HG02623 (cell line): ENCODE results near the gene GSPT1.
"Not testable (repeated sequence)": the region's sequence is repeated elsewhere in the genome, so short reads cannot be mapped to it uniquely, and the experiment has no call there.

Source experiments
- ATAC-seq: cut with Tn5 transposase; IDR thresholded peaks from one replicate; pipeline ENCODE4 v1.9.1; 2021; ENCODE audit warnings: moderate library complexity; ENCODE audit not compliant: unreplicated experiment

Gene GSPT1

DNA sequence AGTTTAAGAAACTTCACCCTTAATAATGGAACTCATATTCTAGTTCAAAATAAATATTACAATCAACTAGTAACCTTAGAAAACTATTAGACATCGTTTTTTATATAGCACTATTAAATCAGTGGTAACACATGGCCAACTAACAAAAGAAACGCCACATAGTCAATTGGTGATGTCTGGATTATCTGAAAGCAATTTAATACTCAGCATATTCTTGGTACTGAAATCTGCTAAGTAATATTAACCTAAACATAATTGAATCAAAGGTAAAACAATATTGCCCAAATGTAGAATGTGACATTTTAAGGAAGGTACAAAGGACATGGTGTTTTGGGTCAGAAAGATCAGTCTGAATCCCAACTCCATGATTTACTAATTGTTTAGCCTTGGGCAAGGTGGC is 53.3 kb downstream of the GSPT1 start:
- ATAC-seq = no peak

DNA sequence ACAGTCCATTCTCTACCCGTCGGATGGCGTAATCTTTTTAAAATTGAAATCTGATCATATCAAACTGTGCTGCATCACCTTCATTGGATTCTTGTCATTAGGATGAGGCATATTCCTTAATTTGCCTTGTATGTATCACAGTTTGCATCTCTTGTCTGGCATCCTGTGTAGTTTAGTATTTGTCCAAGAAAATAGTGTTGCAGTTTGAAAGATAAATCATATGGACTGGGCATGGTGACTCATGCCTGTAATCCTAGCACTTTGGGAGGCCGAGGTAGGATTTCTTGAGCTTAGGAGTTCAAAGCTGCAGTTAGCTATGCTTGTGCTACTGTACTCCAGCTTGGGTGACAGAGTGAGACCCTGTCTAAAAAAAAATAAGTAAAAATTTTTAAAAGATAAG is 58.6 kb downstream of the GSPT1 start:
- no peak for ATAC-seq

DNA sequence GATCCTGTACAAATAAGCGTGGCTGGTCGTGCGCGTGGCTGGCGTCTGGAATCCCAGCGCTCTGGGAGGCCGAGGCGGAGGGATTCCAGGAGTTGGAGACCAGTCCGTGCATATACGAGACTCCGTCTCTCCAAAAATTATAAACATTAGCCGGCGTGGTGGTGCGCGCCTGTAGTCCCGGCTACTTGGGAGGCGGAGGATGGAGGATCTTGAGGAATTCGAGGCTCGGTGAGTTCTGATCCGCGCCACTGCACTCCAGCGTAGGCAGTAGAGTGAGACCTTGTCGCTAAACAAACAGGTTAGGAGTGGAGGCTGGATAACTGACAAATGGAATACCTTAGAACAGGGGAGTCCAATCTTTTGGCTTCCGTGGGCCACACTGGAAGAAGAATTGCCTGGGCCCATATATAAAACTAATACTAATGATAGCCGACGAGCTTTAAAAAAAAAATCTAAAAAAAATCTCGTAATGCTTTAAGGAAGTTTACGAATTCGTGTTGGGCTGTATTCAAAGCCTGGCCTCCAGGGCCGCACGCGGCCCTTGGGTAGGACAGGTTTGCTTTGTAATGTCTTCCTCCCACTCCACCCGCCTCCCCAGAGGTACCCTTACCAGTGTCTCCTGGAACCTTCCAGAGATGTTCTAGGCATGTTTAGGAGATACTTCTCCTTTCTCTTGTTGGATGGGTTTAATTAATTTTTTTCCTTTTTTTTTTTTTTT is 63.5 kb downstream of the GSPT1 start:
- ATAC-seq = no peak

DNA sequence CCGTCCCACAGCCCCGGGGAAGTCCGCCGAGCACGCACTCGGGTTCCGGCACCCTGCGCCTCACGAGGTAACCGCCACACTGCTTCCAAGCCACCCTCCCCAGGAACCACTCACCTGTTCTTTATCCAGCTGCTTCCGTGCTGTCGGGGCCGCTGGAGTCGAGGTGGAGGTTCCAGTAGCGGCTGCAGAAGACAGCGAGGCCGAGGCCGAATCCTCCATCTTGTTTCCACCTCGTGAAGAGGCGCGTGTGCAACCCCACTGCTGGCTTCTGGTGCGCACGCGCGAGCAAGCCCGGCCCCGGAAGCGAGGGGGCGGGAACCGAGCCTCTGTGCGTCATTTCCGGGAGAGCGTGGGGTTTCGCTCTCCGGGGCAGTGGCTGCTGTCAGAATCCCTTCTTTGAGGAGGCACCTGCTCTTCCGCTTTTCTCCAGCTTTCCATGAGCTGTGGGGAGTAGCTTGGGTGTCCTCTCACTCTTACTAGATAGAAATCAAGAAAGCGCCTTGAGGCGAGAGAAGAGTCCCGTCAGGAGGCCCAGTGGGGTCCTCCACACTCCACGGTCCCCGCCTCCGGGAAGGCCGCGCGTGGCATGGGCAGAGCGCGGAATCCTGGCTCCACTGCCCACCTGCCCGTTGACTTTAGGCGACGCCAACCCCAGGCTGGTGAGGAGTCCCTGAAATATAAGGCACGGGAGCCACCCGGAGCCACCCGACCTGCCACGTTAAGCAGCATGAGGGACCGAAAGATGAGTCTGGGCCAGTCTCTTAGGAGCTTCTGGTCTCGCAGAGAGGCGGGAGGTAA is 64.3 kb downstream of the GSPT1 start, which contains the start of gene RSL1D1:
Gene RSL1D1 (minus strand): TSS at position 249 of the 798 bp plus-strand sequence. CDS start 30 bp downstream, at position 219.
- ATAC-seq = peak; percentile 80

DNA sequence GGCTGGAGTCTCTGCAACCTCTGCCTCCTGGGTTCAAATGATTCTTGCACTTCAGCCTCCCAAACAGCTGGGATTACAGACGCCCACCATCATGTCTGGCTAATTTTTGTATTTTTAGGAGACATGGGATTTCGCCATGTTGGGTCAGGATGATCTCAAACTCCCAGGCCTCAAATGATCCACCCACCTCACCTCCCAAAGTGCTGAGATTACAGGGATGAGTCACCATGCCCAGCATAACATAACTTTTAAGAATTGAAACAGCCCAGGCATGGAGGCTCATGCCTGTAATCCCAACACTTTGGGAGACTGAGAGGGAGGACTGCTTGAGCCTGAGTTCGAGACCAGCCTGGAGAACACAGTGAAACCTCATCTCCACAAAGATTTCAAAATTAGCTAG is 66.9 kb downstream of the GSPT1 start:
- no peak for ATAC-seq

DNA sequence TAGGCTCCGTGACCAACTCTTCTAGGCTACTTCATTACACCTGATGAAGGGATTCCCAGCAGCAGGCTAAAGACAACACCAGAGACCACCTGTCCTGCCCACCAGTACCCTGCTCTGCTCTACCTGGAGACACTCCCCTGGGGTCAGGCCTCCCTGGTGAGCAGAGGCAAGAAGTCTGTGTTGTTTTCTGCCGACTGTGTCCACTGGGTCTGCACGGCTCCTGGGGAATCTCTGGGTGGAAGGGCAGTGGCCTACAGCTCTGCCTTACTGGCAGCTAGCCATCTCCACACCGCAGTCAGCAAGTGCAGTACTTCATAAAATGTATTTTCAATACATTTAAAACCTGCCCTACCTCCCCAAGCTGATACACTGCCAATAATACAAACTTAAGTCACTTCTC is 71.3 kb downstream of the GSPT1 start:
- no peak for ATAC-seq

DNA sequence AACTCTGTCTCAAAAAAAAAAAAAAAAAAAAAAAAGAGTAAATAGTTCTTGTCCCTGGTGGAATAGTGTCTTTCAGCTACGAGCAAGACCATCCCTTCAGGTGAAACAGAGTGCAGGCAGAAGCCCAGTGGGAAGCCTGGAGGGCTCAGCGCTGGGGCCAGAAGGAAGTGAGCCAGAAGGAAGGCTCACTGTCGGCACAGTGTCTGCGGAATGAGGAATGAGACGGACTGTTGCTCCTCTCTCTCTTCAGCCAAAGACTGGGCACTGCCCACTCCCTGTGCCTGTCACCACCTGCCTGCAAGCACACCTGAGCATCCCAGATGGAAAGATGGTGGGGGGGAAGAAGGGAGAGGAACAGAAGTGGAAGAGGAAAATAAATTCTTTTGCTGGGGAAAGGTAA is 71.9 kb downstream of the GSPT1 start:
- no peak for ATAC-seq

DNA sequence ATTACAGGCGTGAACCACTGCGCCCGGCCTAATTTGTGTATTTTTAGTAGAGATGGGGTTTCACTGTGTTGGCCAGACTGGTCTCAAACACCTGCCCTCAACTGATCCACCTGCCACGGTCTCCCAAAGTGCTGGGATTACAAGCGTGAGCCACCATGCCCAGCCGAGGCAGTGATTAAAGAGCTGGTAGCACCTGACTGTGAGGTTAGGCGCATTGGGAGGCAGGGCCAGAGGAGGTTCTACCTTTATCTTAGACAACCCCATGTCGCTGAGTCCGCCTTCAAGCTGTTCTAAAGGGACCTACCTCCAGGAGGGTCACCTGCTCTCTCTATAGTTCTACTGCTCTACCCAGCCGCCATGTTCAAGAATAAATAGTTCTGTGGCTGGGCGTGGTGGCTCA is 72.5 kb downstream of the GSPT1 start:
- ATAC-seq = no peak

DNA sequence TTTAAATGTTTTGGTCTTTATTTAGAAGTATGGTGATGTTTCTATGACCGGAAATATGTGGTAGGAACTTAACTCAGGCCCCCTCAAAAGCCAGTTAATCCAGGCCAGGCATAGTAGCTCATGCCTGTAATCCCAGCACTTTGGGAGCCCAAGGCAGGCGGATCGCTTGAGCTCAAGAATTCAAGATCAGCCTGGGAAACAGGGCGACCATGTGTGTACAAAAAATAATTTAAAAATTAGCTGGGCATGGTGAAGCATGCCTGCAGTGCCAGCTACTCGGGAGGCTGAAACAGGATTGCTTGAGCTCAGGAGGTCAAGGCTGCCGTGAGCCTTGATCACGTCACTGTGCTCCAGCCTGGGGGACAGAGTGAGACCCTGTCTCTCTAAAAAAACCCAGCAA is 74.7 kb downstream of the GSPT1 start:
- ATAC-seq = no peak

DNA sequence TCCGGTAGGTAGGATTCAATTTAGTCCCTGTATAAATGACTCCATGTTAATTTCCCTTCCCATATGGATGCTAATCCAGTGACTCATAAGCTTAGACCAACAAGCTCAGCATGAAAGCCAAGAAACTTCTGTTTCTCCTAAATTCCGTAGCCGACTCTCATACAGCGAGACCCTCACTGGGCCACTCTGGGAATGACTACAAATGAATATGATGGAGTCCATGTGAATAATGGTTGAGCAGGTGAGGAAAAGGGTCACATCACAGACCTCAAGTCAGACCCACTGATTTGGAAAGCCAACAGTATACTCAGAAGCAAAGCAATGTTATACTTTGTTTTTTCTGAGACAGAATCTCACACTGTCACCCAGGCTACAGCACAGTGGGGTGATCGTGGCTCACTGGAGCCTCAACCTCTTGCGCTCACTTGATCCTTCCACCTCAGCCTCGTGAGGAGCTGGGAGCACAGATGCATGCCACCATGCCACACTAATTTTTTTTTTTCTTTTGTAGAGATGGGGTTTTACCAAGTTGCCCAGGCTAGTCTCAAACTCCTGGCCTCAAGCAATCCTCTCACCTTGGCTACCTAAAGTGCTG is 79.0 kb downstream of the GSPT1 start:
- no peak for ATAC-seq

DNA sequence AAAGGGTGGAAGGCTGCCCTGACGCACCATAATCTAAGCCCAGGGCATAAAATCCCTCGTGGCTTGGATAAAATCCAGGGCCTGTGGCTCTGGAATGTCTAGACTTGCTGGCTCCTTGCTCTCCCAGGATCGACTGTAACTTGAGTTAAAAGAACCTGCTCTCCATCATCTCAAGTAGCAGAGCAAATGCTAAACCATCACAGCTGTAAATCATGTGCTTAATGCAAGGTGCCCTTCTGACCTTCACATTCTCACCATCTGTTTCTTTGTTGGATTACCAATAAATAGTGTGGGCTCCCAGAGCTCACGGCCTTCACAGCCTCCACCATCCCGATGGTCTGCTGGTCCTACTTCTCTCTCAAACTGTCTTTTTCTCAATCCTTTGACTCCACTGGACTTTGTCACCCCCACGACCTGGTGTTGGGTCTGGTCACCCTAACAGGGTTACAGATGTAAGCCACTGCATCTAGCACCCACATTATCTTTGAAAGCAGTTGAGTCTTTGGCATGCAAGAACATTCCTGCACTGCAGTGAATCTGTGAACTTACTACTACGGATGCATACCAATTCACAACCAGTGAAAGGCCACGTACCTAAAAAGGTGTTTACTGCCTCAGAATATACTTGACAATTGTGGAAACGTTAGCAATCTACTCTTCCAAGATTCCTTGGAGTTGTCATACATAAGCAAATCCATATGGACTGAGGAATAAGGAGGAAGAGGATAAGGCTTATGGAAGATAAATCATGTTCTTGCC is 79.7 kb downstream of the GSPT1 start:
- no peak for ATAC-seq

DNA sequence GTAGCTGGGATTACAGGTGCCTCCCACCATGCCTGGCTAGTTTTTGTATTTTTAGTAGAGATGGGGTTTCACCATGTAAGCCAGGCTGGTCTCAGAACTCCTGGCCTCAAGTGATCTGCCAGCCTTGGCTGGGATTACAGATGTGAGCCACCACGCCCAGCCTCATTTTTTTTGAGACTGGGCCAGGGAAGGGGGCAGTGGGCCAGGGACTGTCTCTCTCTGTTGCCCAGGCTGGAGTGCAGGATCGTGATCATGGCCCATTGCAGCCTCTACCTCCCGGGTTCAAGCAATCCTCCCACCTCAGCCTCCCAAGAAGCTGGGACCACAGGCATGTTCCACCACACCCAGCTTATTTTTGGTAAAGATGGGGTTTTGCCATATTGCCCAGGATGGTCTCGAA is 80.4 kb downstream of the GSPT1 start:
- ATAC-seq = no peak

DNA sequence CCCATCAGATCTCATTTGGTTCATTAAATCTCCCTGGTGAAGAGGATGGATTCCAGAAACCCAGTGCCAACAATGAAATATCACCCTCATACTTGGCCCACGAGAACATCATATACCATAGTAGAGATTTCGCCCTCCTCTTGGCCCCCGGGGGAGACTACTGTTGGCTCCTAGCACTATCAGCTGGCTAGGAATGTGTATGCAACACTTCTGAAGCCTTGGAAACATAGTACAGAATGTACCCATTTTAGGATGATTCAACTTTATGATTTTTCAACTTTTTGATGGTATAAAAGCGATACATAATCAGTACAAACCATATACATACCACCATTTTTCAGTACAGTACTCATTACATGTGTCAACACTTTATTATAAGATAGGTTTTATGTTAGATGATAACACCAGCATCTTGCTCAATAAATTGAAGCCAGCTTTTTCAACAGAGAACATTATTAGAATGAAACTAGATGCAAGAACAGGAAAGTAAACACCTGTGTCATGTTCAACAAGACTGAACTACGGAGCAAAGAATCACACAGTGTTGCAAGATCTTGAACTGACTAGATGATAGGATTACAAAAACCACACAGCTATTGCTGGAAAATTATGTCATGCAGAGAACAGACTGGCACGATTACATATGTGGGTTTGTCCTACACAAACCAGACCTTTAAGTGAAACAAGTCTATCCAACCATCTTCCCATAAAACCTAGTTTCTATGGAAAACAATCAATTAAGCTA is 81.6 kb downstream of the GSPT1 start:
- ATAC-seq = no peak

DNA sequence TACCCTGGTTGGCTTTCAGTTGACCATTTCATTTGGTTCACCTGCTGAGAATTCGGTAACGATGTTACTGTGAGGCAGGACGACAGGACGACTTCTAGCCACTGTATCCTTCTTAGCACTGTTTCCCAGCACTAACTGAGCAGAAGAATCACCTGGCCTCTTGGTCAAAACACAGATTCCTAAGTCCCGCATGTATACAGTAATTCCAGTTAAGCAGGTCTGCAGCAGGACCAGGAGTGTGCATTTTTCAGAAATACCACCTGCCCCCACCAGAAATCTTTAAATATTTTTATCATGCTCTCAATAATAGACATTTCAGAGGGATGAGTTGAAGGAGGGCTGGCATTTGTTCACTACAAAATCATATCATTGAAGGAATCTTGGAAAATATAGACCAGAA is 87.1 kb downstream of the GSPT1 start:
- ATAC-seq = no peak

DNA sequence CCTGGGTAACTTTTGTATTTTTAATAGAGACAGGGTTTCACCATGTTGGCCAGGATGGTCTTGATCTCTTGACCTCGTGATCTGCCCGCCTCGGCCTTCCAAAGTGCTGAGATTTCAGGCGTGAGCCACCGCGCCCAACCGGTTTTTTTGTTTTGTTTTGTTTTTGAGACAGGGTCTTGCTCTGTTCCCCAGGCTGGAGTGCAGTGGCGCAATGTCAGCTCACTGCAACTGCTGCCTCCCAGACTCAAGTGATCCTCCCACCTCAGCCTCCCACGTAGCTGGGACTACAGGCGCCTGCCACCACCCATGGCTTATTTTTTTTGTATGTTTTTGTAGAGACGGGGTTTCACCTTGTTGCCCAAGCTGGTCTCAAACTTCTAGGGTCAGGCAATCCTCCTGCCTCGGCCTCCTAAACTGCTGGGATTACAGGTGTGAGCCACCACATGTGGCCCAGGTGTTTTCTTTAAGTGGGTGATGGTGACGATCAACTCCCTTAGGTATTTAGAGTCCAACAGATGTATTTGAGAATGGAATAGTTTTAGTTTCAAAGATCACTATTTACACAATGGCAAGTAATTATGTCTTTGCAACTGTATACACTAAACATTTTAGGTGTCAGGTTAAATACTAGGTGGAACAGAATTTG is 90.1 kb downstream of the GSPT1 start:
- ATAC-seq = not testable (repeated sequence)

DNA sequence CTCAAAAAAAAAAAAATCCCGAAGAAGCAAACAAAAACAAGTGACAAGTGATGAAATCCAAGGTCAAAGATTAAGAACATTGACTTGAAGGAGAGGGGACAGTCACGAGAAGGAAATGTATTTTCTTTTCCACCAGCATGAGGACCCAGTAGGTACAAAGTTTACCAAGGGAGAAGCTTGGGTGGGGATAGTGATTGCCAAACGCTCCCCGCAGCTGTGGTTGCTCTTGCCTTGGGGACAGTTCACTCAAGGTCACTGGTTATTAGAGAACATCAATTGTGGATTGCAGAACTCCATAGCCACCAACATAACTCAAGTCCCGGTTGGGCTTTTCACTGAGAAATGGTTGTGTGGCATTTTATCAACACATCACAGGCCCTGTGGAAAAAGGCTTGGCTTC is 91.4 kb downstream of the GSPT1 start:
- no peak for ATAC-seq

DNA sequence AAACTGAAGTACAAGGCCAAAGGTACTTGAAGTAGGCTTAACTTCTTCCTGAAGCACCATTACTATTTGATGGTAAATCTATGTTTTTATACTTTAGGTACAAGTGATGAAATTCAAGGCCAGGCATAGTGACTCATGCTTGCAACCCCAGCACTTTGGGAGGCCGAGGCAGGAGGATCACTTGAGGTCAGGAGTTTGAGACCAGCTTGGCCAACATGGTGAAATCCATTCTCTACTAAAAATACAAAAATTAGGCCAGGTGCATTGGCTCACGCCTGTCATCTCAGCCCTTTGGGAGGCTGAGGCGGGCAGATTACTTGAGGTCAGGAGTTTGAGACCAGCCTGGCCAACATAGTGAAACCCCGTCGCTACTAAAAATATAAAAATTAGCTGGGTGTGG is 92.1 kb downstream of the GSPT1 start:
- ATAC-seq = not testable (repeated sequence)

DNA sequence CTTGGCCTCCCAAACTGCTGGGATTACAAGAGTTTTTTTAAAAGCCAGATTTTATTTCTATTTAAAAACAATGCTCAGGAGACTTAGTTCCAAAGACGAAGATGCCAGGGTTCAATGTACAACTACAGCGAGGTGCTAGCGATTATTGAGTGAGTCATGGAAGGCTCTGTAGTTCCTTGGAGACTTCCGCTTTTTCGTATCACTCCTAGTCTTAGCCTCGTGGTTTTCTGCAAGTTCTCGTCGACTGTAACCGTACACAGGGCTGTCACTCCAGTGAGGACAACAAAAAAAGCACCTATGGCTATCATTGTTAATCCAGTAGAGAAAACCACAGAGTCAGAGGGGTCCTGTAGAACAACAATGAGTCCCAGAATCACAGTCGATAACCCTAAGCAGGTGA is 96.0 kb downstream of the GSPT1 start:
- no peak for ATAC-seq

DNA sequence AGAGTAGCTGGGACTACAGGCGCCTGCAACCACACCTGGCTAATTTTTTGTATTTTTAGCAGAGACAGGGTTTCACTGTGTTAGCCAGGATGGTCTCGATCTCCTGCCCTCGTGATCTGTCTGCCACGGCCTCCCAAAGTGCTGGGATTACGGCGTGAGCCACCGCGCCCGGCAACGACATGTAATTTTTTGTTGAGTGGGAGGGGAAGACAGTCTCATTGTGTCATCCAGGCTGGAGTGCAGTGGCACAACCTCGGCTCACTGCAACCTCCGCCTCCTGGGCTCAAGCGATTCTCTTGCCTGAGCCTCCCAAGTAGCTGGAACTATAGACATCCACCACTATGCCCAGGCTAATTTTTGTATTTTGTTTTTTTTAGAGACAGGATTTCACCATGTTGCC is 96.8 kb downstream of the GSPT1 start:
- not testable (repeated sequence) for ATAC-seq
